OCI-LY3 (cell line): ENCODE measurements around the gene ADORA1.

Experiments
- H2AFZ ChIP-seq: fragments of 200-600, 300-600 bp; shearing (Covaris generic); 2 replicates; pipeline ENCODE4 v1.6.0; 2014; ENCODE audit warnings: antibody characterized with exemption, low read depth, low read length
- H3K27ac ChIP-seq: fragments of 200-600, 300-600 bp; sonication (generic); 2 replicates; pipeline ENCODE4 v1.5.1; 2014; ENCODE audit warnings: mild to moderate bottlenecking, low read length, moderate library complexity, mixed read lengths
- H3K27me3 ChIP-seq: fragments of 200-600, 300-600 bp; sonication (generic); 2 replicates; pipeline ENCODE4 v1.6.1; 2014; ENCODE audit warnings: low read depth, low read length, mixed read lengths
- H3K36me3 ChIP-seq: fragments of 200-600, 300-600 bp; sonication (generic); replicated peaks from 2 replicates; pipeline ENCODE3; 2014; ENCODE audit warnings: low read depth, low read length, mixed read lengths
- H3K4me1 ChIP-seq: fragments of 300-600, 200-600 bp; sonication (generic); 2 replicates; pipeline ENCODE4 v1.6.1; 2014; ENCODE audit warnings: low read length, mixed read lengths
- H3K4me2 ChIP-seq: fragments of 200-600, 300-600 bp; sonication (generic); 2 replicates; pipeline ENCODE4 v1.6.1; 2014; ENCODE audit warnings: low read length, mixed read lengths
- H3K4me3 ChIP-seq: fragments of 300-600, 200-600 bp; sonication (generic); 2 replicates; pipeline ENCODE4 v1.5.1; 2014; ENCODE audit warnings: antibody characterized with exemption, mild to moderate bottlenecking, low read length, moderate library complexity
- H3K79me2 ChIP-seq: fragments of 300-600, 200-600 bp; shearing (Covaris generic); 2 replicates; pipeline ENCODE4 v1.6.1; 2014; ENCODE audit warnings: mild to moderate bottlenecking, low read length, mixed read lengths
- H3K9ac ChIP-seq: fragments of 300-600, 200-600 bp; shearing (Covaris generic); 2 replicates; pipeline ENCODE4 v1.6.0; 2014; ENCODE audit warnings: mild to moderate bottlenecking, low read length, moderate library complexity
- H3K9me3 ChIP-seq: fragments of 200-600, 300-600 bp; shearing (Covaris generic); 2 replicates; pipeline ENCODE4 v1.6.1; 2014; ENCODE audit warnings: low read length, mixed read lengths; ENCODE audit not compliant: insufficient read depth
- H4K20me1 ChIP-seq: fragments of 200-600, 300-600 bp; sonication (generic); 2 replicates; pipeline ENCODE4 v1.6.1; 2016; ENCODE audit warnings: low read length, mixed read lengths; ENCODE audit not compliant: insufficient read depth
- EZH2phosphoT487 ChIP-seq: fragments of 200-600 bp; shearing (Covaris generic); IDR thresholded peaks from 2 replicates; pipeline ENCODE4 v1.6.1; 2018; ENCODE audit warnings: antibody characterized with exemption, mixed run types, low read depth
- TF ChIP-seq, protein P1 (sequence below): fragments of 200-600, 300-600 bp; sonication (generic); IDR thresholded peaks from 2 replicates; pipeline ENCODE4 v1.5.1; 2014; ENCODE audit warnings: antibody characterized with exemption, low read length, low read depth

ADORA1 gene

GRCh38 chr1:203143641-203144040, 16.1 kb downstream of the ADORA1 start:
- H4K20me1 ChIP-seq = no peaks in the 10 kb centered on the region
- no peak overlapping the region for H3K9ac ChIP-seq
- H2AFZ ChIP-seq = no peak overlapping the region
- TF ChIP-seq, protein P1, sequence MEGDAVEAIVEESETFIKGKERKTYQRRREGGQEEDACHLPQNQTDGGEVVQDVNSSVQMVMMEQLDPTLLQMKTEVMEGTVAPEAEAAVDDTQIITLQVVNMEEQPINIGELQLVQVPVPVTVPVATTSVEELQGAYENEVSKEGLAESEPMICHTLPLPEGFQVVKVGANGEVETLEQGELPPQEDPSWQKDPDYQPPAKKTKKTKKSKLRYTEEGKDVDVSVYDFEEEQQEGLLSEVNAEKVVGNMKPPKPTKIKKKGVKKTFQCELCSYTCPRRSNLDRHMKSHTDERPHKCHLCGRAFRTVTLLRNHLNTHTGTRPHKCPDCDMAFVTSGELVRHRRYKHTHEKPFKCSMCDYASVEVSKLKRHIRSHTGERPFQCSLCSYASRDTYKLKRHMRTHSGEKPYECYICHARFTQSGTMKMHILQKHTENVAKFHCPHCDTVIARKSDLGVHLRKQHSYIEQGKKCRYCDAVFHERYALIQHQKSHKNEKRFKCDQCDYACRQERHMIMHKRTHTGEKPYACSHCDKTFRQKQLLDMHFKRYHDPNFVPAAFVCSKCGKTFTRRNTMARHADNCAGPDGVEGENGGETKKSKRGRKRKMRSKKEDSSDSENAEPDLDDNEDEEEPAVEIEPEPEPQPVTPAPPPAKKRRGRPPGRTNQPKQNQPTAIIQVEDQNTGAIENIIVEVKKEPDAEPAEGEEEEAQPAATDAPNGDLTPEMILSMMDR = no peak
- TF ChIP-seq EZH2phosphoT487 = no peak
- no peaks in the 10 kb centered on the region for H3K9me3 ChIP-seq
- no peaks in the 10 kb centered on the region for H3K79me2 ChIP-seq
- peaks cover 37% of the 10 kb centered on the region for H3K27me3 ChIP-seq
- H3K4me2 ChIP-seq = no peak overlapping the region
- no peaks in the 10 kb centered on the region for H3K36me3 ChIP-seq
- H3K27ac ChIP-seq = no peak overlapping the region
- H3K4me3 ChIP-seq = no peak overlapping the region
- H3K4me1 ChIP-seq = no peaks in the 10 kb centered on the region

DNA sequence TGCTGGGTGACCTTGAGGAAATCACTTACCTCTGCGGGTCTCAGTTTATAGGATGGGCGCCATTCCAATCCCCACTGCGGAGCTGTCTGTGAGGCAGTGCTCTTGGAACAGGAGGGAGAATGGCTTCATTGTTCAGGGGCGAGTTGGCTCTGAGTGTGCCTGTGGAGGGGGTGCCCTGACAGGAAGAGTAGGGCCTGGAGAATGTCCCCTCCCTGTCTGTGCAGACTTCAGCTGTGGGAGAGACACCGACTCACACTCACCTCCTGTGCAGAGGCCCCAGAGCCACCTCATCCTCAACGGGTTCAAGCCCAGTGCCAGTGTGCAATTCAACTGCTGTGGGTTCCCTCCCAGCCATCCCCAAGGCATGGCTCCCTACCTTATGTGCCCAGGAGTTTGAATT, 17.1 kb downstream of the ADORA1 start:
- Histone ChIP-seq H2AFZ (no peak overlapping the region), H3K4me1 (no peaks in the 10 kb centered on the region), H3K9ac (no peak overlapping the region), H3K36me3 (no peaks in the 10 kb centered on the region), H3K79me2 (no peaks in the 10 kb centered on the region), H3K27ac (no peak overlapping the region), H3K4me3 (no peak overlapping the region), H3K27me3 (peaks cover 30% of the 10 kb centered on the region), H3K9me3 (no peaks in the 10 kb centered on the region), H4K20me1 (no peaks in the 10 kb centered on the region), H3K4me2 (no peak overlapping the region)
- TF ChIP-seq, protein P1 = no peak
- TF ChIP-seq EZH2phosphoT487 = no peak

GRCh38 chr1:203145321-203146041, 18.0 kb downstream of the ADORA1 start:
- no peak overlapping the region for H3K9ac ChIP-seq
- H3K9me3 ChIP-seq = no peaks in the 10 kb centered on the region
- no peaks in the 10 kb centered on the region for H3K79me2 ChIP-seq
- H3K4me3 ChIP-seq = no peak overlapping the region
- TF ChIP-seq, protein P1 = no peak
- no peak for TF ChIP-seq EZH2phosphoT487
- H3K4me2 ChIP-seq = no peak overlapping the region
- no peak overlapping the region for H2AFZ ChIP-seq
- H3K4me1 ChIP-seq = no peaks in the 10 kb centered on the region
- H3K27me3 ChIP-seq = peaks cover 27% of the 10 kb centered on the region
- no peak overlapping the region for H3K27ac ChIP-seq
- H4K20me1 ChIP-seq = no peaks in the 10 kb centered on the region
- no peaks in the 10 kb centered on the region for H3K36me3 ChIP-seq

GRCh38 chr1:203146042-203146369, 18.5 kb downstream of the ADORA1 start:
- H4K20me1 ChIP-seq = no peaks in the 10 kb centered on the region
- no peak overlapping the region for H3K4me3 ChIP-seq
- no peak overlapping the region for H3K27ac ChIP-seq
- H3K36me3 ChIP-seq = no peaks in the 10 kb centered on the region
- no peak overlapping the region for H3K9ac ChIP-seq
- H3K79me2 ChIP-seq = no peaks in the 10 kb centered on the region
- no peaks in the 10 kb centered on the region for H3K9me3 ChIP-seq
- TF ChIP-seq EZH2phosphoT487 = no peak
- TF ChIP-seq, protein P1 = no peak
- H3K27me3 ChIP-seq = peaks cover 27% of the 10 kb centered on the region
- no peak overlapping the region for H3K4me2 ChIP-seq
- no peaks in the 10 kb centered on the region for H3K4me1 ChIP-seq
- H2AFZ ChIP-seq = no peak overlapping the region
